K562 (cell line): Measurements from ENCODE around the gene SDK1. TPM values are rescaled to one million over a fixed set of nuclear protein-coding genes. Genes with fewer than 3 reads are reported as not detected.

ENCODE experiments used
- ATAC-seq: fragments of 200-7000 bp; cut with Tn5 transposase; 3 replicates; pipeline ENCODE4 v1.9.1; 2020; ENCODE audit warnings: moderate library complexity
- BruUV-seq: library from RNA; stranded (reverse); fragments of 400-500 nt; replicated peaks from 2 replicates; lab custom pipeline; 2021; lab: Mats Ljungman, UMichigan
- CTCF ChIA-PET: fragments of 300-600 bp; formaldehyde crosslinking; extraction: SDS; loops from one replicate; lab custom pipeline; 2021; ENCODE audit warnings: low intra/inter-chr PET ratio; lab: Yijun Ruan, JAX
- POLR2A ChIA-PET: fragments of 300-600, 350-650 bp; sonication (Branson Sonifier 250); formaldehyde crosslinking; extraction: SDS; loops from one replicate; lab custom pipeline; 2021; ENCODE audit warnings: antibody characterized with exemption, inconsistent platforms; lab: Yijun Ruan, JAX
- DNase-seq, 4 experiments: peaks; one replicate each; pipeline versions ENCODE4 v3.0.0 to v3.0.0-alpha.2; 2011 to 2018; ENCODE audit warnings: low spot score in 3 of 4, mixed read lengths in 3 of 4; ENCODE audit errors: extremely low read depth in 1 of 4
- FAIRE-seq: peaks from 2 replicates; lab custom pipeline; 2011; peaks lifted over from hg19 to GRCh38; lab: Jason Lieb, UNC
- H2AFZ ChIP-seq: 2 replicates; pipeline ENCODE4 v1.6.0; 2011; ENCODE audit warnings: low read depth, low read length, control low read depth, inconsistent platforms
- H3K27ac ChIP-seq: fragments of 200-600 bp; 3 replicates; pipeline ENCODE4 v1.8.0; 2011; ENCODE audit warnings: low read depth, mild to moderate bottlenecking, control low read depth, inconsistent platforms, low read length, moderate library complexity, mixed read lengths; ENCODE audit errors: extremely low read depth
- H3K27me3 ChIP-seq, 2 experiments: fragments of 300-600 bp in 1 of 2; 2 replicates in 1 of 2; 3 replicates in 1 of 2; pipeline versions ENCODE4 v1.6.0 to v1.8.0; 2011; ENCODE audit warnings: inconsistent platforms in 2 of 2, low read length in 2 of 2, mild to moderate bottlenecking in 1 of 2, mixed read lengths in 1 of 2, moderate library complexity in 1 of 2; ENCODE audit not compliant: control insufficient read depth in 2 of 2, insufficient read depth in 2 of 2
- H3K36me3 ChIP-seq: fragments of 300-600 bp; 3 replicates; pipeline ENCODE4 v1.8.0; 2011; ENCODE audit warnings: mild to moderate bottlenecking, low read length, inconsistent platforms; ENCODE audit not compliant: control insufficient read depth, insufficient read depth
- H3K4me1 ChIP-seq, 2 experiments: fragments of 200-600 bp in 1 of 2; replicated peaks in 1 of 2; 2 replicates in 1 of 2; 3 replicates in 1 of 2; pipeline versions ENCODE4 v1.5.1 to v1.8.0; 2011; ENCODE audit warnings: inconsistent platforms in 2 of 2, low read length in 2 of 2, mild to moderate bottlenecking in 1 of 2, mixed read lengths in 1 of 2, moderate library complexity in 1 of 2; ENCODE audit not compliant: control insufficient read depth in 2 of 2, insufficient read depth in 2 of 2
- H3K4me2 ChIP-seq: 2 replicates; pipeline ENCODE4 v1.6.1; 2011; ENCODE audit warnings: low read length, control low read depth, inconsistent platforms, mixed read lengths; ENCODE audit not compliant: insufficient read depth
- H3K4me3 ChIP-seq: fragments of 200-600 bp; sonication (generic), shearing (Covaris generic); 2 replicates; pipeline ENCODE4 v1.5.1; 2016; ENCODE audit warnings: control low read depth, inconsistent platforms
- H3K79me2 ChIP-seq: fragments of 200-600 bp; 3 replicates; pipeline ENCODE4 v1.8.0; 2011; ENCODE audit warnings: low read length, inconsistent platforms; ENCODE audit not compliant: control insufficient read depth, insufficient read depth
- H3K9ac ChIP-seq, 2 experiments: 2 replicates each; pipeline versions ENCODE4 v1.6.0 to v1.6.1; 2011; ENCODE audit warnings: low read depth in 2 of 2, low read length in 2 of 2, control low read depth in 1 of 2, inconsistent platforms in 1 of 2, mild to moderate bottlenecking in 1 of 2, mixed read lengths in 1 of 2; ENCODE audit not compliant: insufficient read depth in 1 of 2
- H3K9me1 ChIP-seq: one replicate; pipeline ENCODE4 v1.6.0; 2011; ENCODE audit warnings: inconsistent platforms, mild to moderate bottlenecking, low read length, moderate library complexity; ENCODE audit not compliant: control insufficient read depth, insufficient read depth
- H3K9me3 ChIP-seq: replicated peaks from 2 replicates; pipeline ENCODE4 v1.5.1; 2011; ENCODE audit warnings: low read depth, low read length, inconsistent platforms; ENCODE audit not compliant: control insufficient read depth, insufficient read depth
- H4K20me1 ChIP-seq: replicated peaks from 2 replicates; pipeline ENCODE4 v1.6.1; 2011; ENCODE audit warnings: low read length, inconsistent platforms, mixed read lengths; ENCODE audit not compliant: control insufficient read depth, insufficient read depth
- ATF4 ChIP-seq: fragments of 450-650 bp; formaldehyde crosslinking; IDR thresholded peaks from 2 replicates; pipeline ENCODE4 v1.4.0; 2022; ENCODE audit warnings: mild to moderate bottlenecking, moderate library complexity
- DDX20 ChIP-seq: fragments of 450-650 bp; IDR thresholded peaks from 2 replicates; pipeline ENCODE4 v1.6.1; 2016; ENCODE audit warnings: missing genetic modification characterization, low read depth, mild to moderate bottlenecking, missing compliant biosample characterization, moderate library complexity
- EP300 ChIP-seq: IDR thresholded peaks from 2 replicates; pipeline ENCODE4 v1.6.1; 2012; ENCODE audit warnings: low read length, improper control_type of control experiment
- HDAC1 ChIP-seq, 2 experiments: fragments of 450-650 bp; IDR thresholded peaks; 2 replicates each; pipeline ENCODE4 v1.6.1; 2016 to 2017; ENCODE audit warnings: inconsistent platforms in 1 of 2, mild to moderate bottlenecking in 1 of 2, moderate library complexity in 1 of 2
- HMG20A ChIP-seq: fragments of 450-650 bp; formaldehyde crosslinking; conservative IDR thresholded peaks from 2 replicates; pipeline ENCODE4 v1.4.0; 2020; ENCODE audit warnings: mild to moderate bottlenecking, mixed read lengths
- MCM3 ChIP-seq: fragments of 450-650 bp; IDR thresholded peaks from 2 replicates; pipeline ENCODE4 v1.6.1; 2016
- MECOM ChIP-seq: fragments of 250-450 bp; sonication (Bioruptor Pico); IDR thresholded peaks from 2 replicates; pipeline ENCODE4 v1.8.0; 2022; ENCODE audit warnings: inconsistent platforms
- NFIX ChIP-seq: fragments of 250-450 bp; sonication (Bioruptor Pico); IDR thresholded peaks from 2 replicates; pipeline ENCODE4 v1.4.0; 2020; ENCODE audit warnings: low read depth, mild to moderate bottlenecking, moderate library complexity
- PHF20 ChIP-seq: fragments of 450-650 bp; IDR thresholded peaks from 2 replicates; pipeline ENCODE4 v1.6.1; 2018; ENCODE audit not compliant: partially characterized antibody
- TBP ChIP-seq: optimal IDR thresholded peaks from 2 replicates; pipeline ENCODE3; 2011; ENCODE audit warnings: low read depth, low read length, improper control_type of control experiment
- YY1 ChIP-seq, 3 experiments: IDR thresholded peaks; 2 replicates each; pipeline ENCODE4 v1.6.1; 2011; ENCODE audit warnings: low read length in 2 of 3, mild to moderate bottlenecking in 2 of 3, moderate library complexity in 2 of 3, borderline replicate concordance in 1 of 3, control low read depth in 1 of 3, low read depth in 1 of 3; ENCODE audit not compliant: insufficient read depth in 3 of 3, insufficient replicate concordance in 2 of 3, control insufficient read depth in 1 of 3, insufficient read length in 1 of 3; ENCODE audit errors: extremely low read depth in 1 of 3
- ZBTB49 ChIP-seq: sonication (generic); formaldehyde crosslinking; IDR thresholded peaks from 2 replicates; pipeline ENCODE4 v1.8.0; 2022; ENCODE audit warnings: missing genetic modification reagents, mild to moderate bottlenecking, borderline replicate concordance
- ZNF280B ChIP-seq: fragments of 250-450 bp; sonication (Bioruptor Pico); IDR thresholded peaks from 2 replicates; pipeline ENCODE4 v1.5.1; 2021; ENCODE audit warnings: mild to moderate bottlenecking
- ZNF324 ChIP-seq: fragments of 250-450 bp; sonication (Bioruptor Pico); IDR thresholded peaks from 2 replicates; pipeline ENCODE4 v1.4.0; 2020; ENCODE audit warnings: mild to moderate bottlenecking
- ZNF449 ChIP-seq: fragments of 250-450 bp; sonication (Bioruptor Pico); IDR thresholded peaks from 2 replicates; pipeline ENCODE4 v1.8.0; 2022; ENCODE audit warnings: moderate library complexity, mild to moderate bottlenecking, inconsistent platforms
- ZNF76 ChIP-seq: fragments of 250-450 bp; sonication (Bioruptor Pico); IDR thresholded peaks from 2 replicates; pipeline ENCODE4 v1.4.0; 2020; ENCODE audit warnings: mild to moderate bottlenecking, moderate library complexity, borderline replicate concordance
- WGBS: fragments of 100-300 bp; shearing (Covaris generic); methylation state at CpG from one replicate; pipeline ENCODE4 v1.1.6; 2016; ENCODE audit warnings: low coverage, mixed read lengths; ENCODE audit not compliant: insufficient coverage; ENCODE audit errors: missing lambda C conversion rate; 5-methylcytosine and 5-hydroxymethylcytosine counted together
- in situ Hi-C: fragments of 300-500 bp; cut with MboI; formaldehyde crosslinking; loops from 4 replicates; pipeline ENCODE4 v1.15.0; 2018; ENCODE audit warnings: inconsistent platforms, mixed read lengths
- intact Hi-C: fragments of 100-400 bp; cut with micrococcal nuclease; formaldehyde crosslinking; loops from 2 replicates; pipeline ENCODE4 v1.14.2; 2022
- polyA plus RNA-seq, 8 experiments: library from polyadenylated mRNA; depleted of rRNA in 4 of 8; stranded (reverse) in 5 of 8; unstranded in 3 of 8; fragments of >200 nt; fragmentation: Nextera tagmentation in 2 of 8; fragmentation: Illumina TruSeq in 1 of 8; extraction: Ambion mirVana in 2 of 8; extraction: Trizol in 1 of 8; gene quantifications; 2 replicates each; pipeline versions ENCODE4 v1.2.1 to v1.2.3, GENCODE V29; 2011 to 2014; ENCODE audit warnings: inconsistent platforms in 1 of 8, missing spikeins in 1 of 8
- total RNA-seq, 7 experiments: library from RNA; depleted of rRNA in 6 of 7; stranded (reverse); fragments of >200 nt in 6 of 7; fragmentation: Illumina TruSeq in 2 of 7; extraction: Trizol in 2 of 7; gene quantifications; 2 replicates each; pipeline versions ENCODE4 v1.2.1 to v1.2.3, GENCODE V29; 2011 to 2021; ENCODE audit warnings: low replicate concordance in 1 of 7

SDK1 gene
- total and polyA plus RNA-seq, 9 of the 15 experiments (the other 6 are each of a cell fraction or from before 2014, with no cell fraction given) = 0.16 TPM; not detected in 8

GRCh38 chr7:4302203-4302905, 1001.3 kb downstream of the SDK1 start:
- ATAC-seq (no peak), DNase-seq (no peak), FAIRE-seq (no peak)
- Histone ChIP-seq H3K27ac (no peak overlapping the region), H3K36me3 (no peaks in the 10 kb centered on the region), H3K4me3 (no peak overlapping the region), H4K20me1 (no peaks in the 10 kb centered on the region; the same call in 1 of the 2 replicates), H3K4me2 (no peak overlapping the region), H3K9me3 (no peaks in the 10 kb centered on the region), H3K79me2 (no peaks in the 10 kb centered on the region), H3K9ac (no peak overlapping the region), H3K9me1 (no peaks in the 10 kb centered on the region), H3K4me1 (no peaks in the 10 kb centered on the region), H3K27me3 (peaks cover 9 to 39% of the 10 kb centered on the region in 2 experiments; a peak in 4 of 5 replicates), H2AFZ (no peak overlapping the region)
- ChIA-PET CTCF (no interaction called here), POLR2A (no interaction called here)
- in situ Hi-C loops = no loop called here
- intact Hi-C loops = no loop called here
- BruUV-seq = no TSS peak
- 0% methylated on average over 19 of the region's 19 CpGs for WGBS
- TF ChIP-seq HMG20A (CRISPR knock-in tag) (no peak), MECOM (CRISPR knock-in tag) (no peak), ZNF324 (CRISPR knock-in tag) (no peak), ZNF76 (CRISPR knock-in tag) (no peak), NFIX (no peak), PHF20 (no peak), EP300 (no peak), MCM3 (no peak), ATF4 (CRISPR knock-in tag) (no peak), YY1 (IDR thresholded peaks at IDR 0.05; ENCODE audit: borderline replicate concordance in 1 of 3, control insufficient read depth in 1 of 3, extremely low read depth in 1 of 3, insufficient read depth in 3 of 3, insufficient read length in 1 of 3, insufficient replicate concordance in 2 of 3, low read depth in 1 of 3, low read length in 2 of 3) (no peak), DDX20 (tag) (no peak), ZNF280B (no peak), ZNF449 (CRISPR knock-in tag) (no peak), TBP (no peak), ZBTB49 (CRISPR knock-in tag) (no peak), HDAC1 (IDR thresholded peaks at IDR 0.05) (no peak)
